Smooth muscle cell (in vitro differentiated cells): ENCODE measurements around the gene GPATCH4. TPM values are rescaled to one million over a fixed set of nuclear protein-coding genes. Genes with fewer than 3 reads are reported as not detected.

Source experiments
- DNase-seq: peaks from one replicate; lab custom pipeline; 2025; ENCODE audit not compliant: unreplicated experiment; lab: John Stamatoyannopoulos, UW
- H2AFZ ChIP-seq: fragments of 200-600 bp; sonication (generic); 2 replicates; pipeline ENCODE4 v1.6.0; 2016; ENCODE audit warnings: antibody characterized with exemption, low read depth, mild to moderate bottlenecking
- H3F3A ChIP-seq: fragments of 200-600 bp; sonication (generic); 2 replicates; pipeline ENCODE4 v1.6.0; 2017; ENCODE audit warnings: antibody characterized with exemption, low read depth
- H3K27ac ChIP-seq: fragments of 200-600 bp; sonication (generic); 2 replicates; pipeline ENCODE4 v1.5.1; 2016; ENCODE audit warnings: low read depth, mild to moderate bottlenecking
- H3K27me3 ChIP-seq: fragments of 200-600 bp; sonication (generic); 2 replicates; pipeline ENCODE4 v1.6.1; 2016; ENCODE audit warnings: low read depth, mild to moderate bottlenecking
- H3K36me3 ChIP-seq: fragments of 200-600 bp; sonication (generic); 2 replicates; pipeline ENCODE4 v1.5.1; 2016; ENCODE audit warnings: low read depth
- H3K4me1 ChIP-seq: fragments of 200-600 bp; sonication (generic); 2 replicates; pipeline ENCODE4 v1.5.1; 2016; ENCODE audit warnings: low read depth
- H3K4me2 ChIP-seq: fragments of 200-600 bp; sonication (generic); 2 replicates; pipeline ENCODE4 v1.6.0; 2016; ENCODE audit warnings: mild to moderate bottlenecking
- H3K4me3 ChIP-seq: fragments of 200-600 bp; sonication (generic); 2 replicates; pipeline ENCODE4 v1.5.1; 2016; ENCODE audit warnings: mild to moderate bottlenecking
- H3K79me2 ChIP-seq: fragments of 200-600 bp; sonication (generic); 2 replicates; pipeline ENCODE4 v1.6.0; 2016; ENCODE audit warnings: low read depth, mild to moderate bottlenecking
- H3K9ac ChIP-seq: fragments of 200-600 bp; sonication (generic); 2 replicates; pipeline ENCODE4 v1.6.0; 2016; ENCODE audit warnings: low read depth
- H3K9me3 ChIP-seq: fragments of 200-600 bp; sonication (generic); replicated peaks from 2 replicates; pipeline ENCODE4 v1.5.1; 2016; ENCODE audit warnings: low read depth
- H4K20me1 ChIP-seq: fragments of 200-600 bp; sonication (generic); 2 replicates; pipeline ENCODE4 v1.6.0; 2016; ENCODE audit warnings: low read depth
- WGBS: methylation state at CpG from one replicate; pipeline ENCODE4 v1.1.7; 2016; ENCODE audit warnings: low lambda C conversion rate; 5-methylcytosine and 5-hydroxymethylcytosine counted together
- polyA plus RNA-seq: library from polyadenylated mRNA; unstranded; fragments of >200 nt; fragmentation: Nextera tagmentation; extraction: Ambion mirVana; gene quantifications from 2 replicates; pipeline ENCODE4 v1.2.1, GENCODE V29; 2016
- total RNA-seq: library from RNA; depleted of rRNA; stranded (reverse); fragments of >200 nt; gene quantifications from 2 replicates; pipeline ENCODE4 v1.2.3, GENCODE V29; 2014
- TF ChIP-seq, protein P1 (sequence below): fragments of 200-600 bp; sonication (generic); IDR thresholded peaks from 2 replicates; pipeline ENCODE4 v1.5.1; 2017; ENCODE audit warnings: borderline replicate concordance, mild to moderate bottlenecking, antibody characterized with exemption; ENCODE audit not compliant: insufficient read depth, poor library complexity, severe bottlenecking

The GPATCH4 gene
- total and polyA plus RNA-seq, 2 experiments from 2014 or later: 11.9 to 19.9 TPM

GRCh38 chr1:156559797-156560385, 41.4 kb downstream of the GPATCH4 start:
- no peaks in the 10 kb centered on the region for H3K36me3 ChIP-seq
- WGBS: 54% methylated on average over 5 of the region's 5 CpGs
- H4K20me1 ChIP-seq: no peaks in the 10 kb centered on the region
- H3K27ac ChIP-seq: no peak overlapping the region
- no peaks in the 10 kb centered on the region for H3K4me1 ChIP-seq
- H3K4me3 ChIP-seq: no peak overlapping the region
- no peaks in the 10 kb centered on the region for H3K79me2 ChIP-seq
- H3F3A ChIP-seq: no peaks in the 10 kb centered on the region
- no peak overlapping the region for H3K4me2 ChIP-seq
- no peak overlapping the region for H3K9ac ChIP-seq
- no peak overlapping the region for H2AFZ ChIP-seq
- TF ChIP-seq, protein P1, sequence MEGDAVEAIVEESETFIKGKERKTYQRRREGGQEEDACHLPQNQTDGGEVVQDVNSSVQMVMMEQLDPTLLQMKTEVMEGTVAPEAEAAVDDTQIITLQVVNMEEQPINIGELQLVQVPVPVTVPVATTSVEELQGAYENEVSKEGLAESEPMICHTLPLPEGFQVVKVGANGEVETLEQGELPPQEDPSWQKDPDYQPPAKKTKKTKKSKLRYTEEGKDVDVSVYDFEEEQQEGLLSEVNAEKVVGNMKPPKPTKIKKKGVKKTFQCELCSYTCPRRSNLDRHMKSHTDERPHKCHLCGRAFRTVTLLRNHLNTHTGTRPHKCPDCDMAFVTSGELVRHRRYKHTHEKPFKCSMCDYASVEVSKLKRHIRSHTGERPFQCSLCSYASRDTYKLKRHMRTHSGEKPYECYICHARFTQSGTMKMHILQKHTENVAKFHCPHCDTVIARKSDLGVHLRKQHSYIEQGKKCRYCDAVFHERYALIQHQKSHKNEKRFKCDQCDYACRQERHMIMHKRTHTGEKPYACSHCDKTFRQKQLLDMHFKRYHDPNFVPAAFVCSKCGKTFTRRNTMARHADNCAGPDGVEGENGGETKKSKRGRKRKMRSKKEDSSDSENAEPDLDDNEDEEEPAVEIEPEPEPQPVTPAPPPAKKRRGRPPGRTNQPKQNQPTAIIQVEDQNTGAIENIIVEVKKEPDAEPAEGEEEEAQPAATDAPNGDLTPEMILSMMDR: no peak
- DNase-seq: no peak
- no peaks in the 10 kb centered on the region for H3K9me3 ChIP-seq
- H3K27me3 ChIP-seq: no peaks in the 10 kb centered on the region

DNA sequence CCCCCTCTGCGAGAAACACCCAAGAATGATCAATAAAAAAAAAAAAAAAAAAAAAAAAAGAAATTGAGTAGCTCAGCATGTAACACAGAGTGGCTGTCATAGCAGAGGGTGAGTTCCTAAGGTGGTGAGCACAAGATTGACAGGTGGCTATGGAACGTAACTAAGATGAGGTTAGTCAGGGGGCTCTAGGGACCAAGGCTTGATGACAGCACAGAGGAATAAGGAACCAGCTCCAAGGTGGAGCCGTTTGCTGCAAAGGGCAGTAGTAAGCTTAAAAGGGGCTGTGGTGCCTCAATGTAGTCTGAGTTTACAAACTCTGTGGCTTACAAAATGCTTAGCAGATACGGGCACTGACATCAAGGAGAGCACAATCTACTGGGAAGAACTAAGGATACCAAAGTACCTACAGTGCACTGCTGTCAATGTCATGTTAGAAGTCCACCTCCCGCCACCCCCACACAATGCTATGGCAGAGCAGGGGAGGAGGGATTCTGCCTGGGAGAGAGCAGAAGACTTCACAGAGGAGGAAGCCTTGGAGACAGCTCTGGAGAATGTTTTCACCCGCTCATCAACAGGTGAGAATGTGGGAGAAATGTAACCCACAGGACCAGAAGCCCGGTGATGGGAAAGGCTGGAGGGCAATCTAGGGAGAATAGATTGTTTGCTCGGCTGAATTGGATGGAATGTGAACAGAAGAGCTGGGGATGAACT, 42.0 kb downstream of the GPATCH4 start:
- H3K4me1 ChIP-seq: no peaks in the 10 kb centered on the region
- no peaks in the 10 kb centered on the region for H3K9me3 ChIP-seq
- H3K36me3 ChIP-seq: no peaks in the 10 kb centered on the region
- TF ChIP-seq, protein P1: no peak
- no peaks in the 10 kb centered on the region for H4K20me1 ChIP-seq
- no peak overlapping the region for H2AFZ ChIP-seq
- no peak overlapping the region for H3K4me2 ChIP-seq
- no peaks in the 10 kb centered on the region for H3F3A ChIP-seq
- no peak overlapping the region for H3K9ac ChIP-seq
- H3K79me2 ChIP-seq: no peaks in the 10 kb centered on the region
- no peaks in the 10 kb centered on the region for H3K27me3 ChIP-seq
- no peak overlapping the region for H3K27ac ChIP-seq
- WGBS: 72% methylated on average over 7 of the region's 8 CpGs
- DNase-seq: no peak
- H3K4me3 ChIP-seq: no peak overlapping the region

GRCh38 chr1:156556354-156556753, 44.9 kb downstream of the GPATCH4 start:
- H3K4me3 ChIP-seq: no peak overlapping the region
- no peaks in the 10 kb centered on the region for H3K79me2 ChIP-seq
- no peak overlapping the region for H3K4me2 ChIP-seq
- no peak overlapping the region for H3K9ac ChIP-seq
- H4K20me1 ChIP-seq: no peaks in the 10 kb centered on the region
- H3K27ac ChIP-seq: no peak overlapping the region
- H3K9me3 ChIP-seq: no peaks in the 10 kb centered on the region
- WGBS: 85% methylated on average over 9 of the region's 9 CpGs
- no peak for DNase-seq
- H3K4me1 ChIP-seq: no peaks in the 10 kb centered on the region
- H3K36me3 ChIP-seq: no peaks in the 10 kb centered on the region
- H2AFZ ChIP-seq: no peak overlapping the region
- H3F3A ChIP-seq: no peaks in the 10 kb centered on the region
- TF ChIP-seq, protein P1: no peak
- H3K27me3 ChIP-seq: no peaks in the 10 kb centered on the region
